Ishikawa (cell line): ENCODE data around the gene ZNF442.
A peak's percentile ranks its signal among the peaks of the same experiment; 100 is the strongest.

Experiments
- CEBPB ChIP-seq: IDR thresholded peaks from 2 replicates; pipeline ENCODE4 v1.6.1; 2012
- CREB1 ChIP-seq: IDR thresholded peaks from 2 replicates; pipeline ENCODE4 v1.6.1; 2012; ENCODE audit warnings: low read depth
- EGR1 ChIP-seq: IDR thresholded peaks from 2 replicates; pipeline ENCODE4 v1.6.1; 2012
- EP300 ChIP-seq: IDR thresholded peaks from 2 replicates; pipeline ENCODE4 v1.6.1; 2012; ENCODE audit warnings: borderline replicate concordance
- FOXM1 ChIP-seq: IDR thresholded peaks from 2 replicates; pipeline ENCODE4 v1.6.1; 2012; ENCODE audit warnings: low read depth, borderline replicate concordance
- NFIC ChIP-seq: IDR thresholded peaks from 2 replicates; pipeline ENCODE4 v1.6.1; 2012
- RAD21 ChIP-seq: IDR thresholded peaks from 2 replicates; pipeline ENCODE4 v1.6.1; 2012; ENCODE audit warnings: low read depth
- TAF1 ChIP-seq: IDR thresholded peaks from 2 replicates; pipeline ENCODE4 v1.6.1; 2012; ENCODE audit warnings: low read depth, mild to moderate bottlenecking
- TCF12 ChIP-seq: IDR thresholded peaks from 2 replicates; pipeline ENCODE4 v1.6.1; 2012; ENCODE audit warnings: low read depth
- TEAD4 ChIP-seq: IDR thresholded peaks from 2 replicates; pipeline ENCODE4 v1.6.1; 2012
- YY1 ChIP-seq: IDR thresholded peaks from 2 replicates; pipeline ENCODE4 v1.6.1; 2012; ENCODE audit warnings: low read depth
- ZBTB7A ChIP-seq: IDR thresholded peaks from 2 replicates; pipeline ENCODE4 v1.6.1; 2012; ENCODE audit warnings: low read depth
- TF ChIP-seq, protein P1 (sequence below): IDR thresholded peaks from 2 replicates; pipeline ENCODE4 v1.6.1; 2012
- TF ChIP-seq, protein P2 (sequence below): IDR thresholded peaks from 2 replicates; pipeline ENCODE4 v1.6.1; 2012; ENCODE audit warnings: low read depth, mild to moderate bottlenecking
- TF ChIP-seq, protein P3 (sequence below): IDR thresholded peaks from 2 replicates; pipeline ENCODE4 v1.6.1; 2012

Gene ZNF442

GRCh38 chr19:12346896-12347295 is 18.6 kb downstream of the ZNF442 start:
- TF ChIP-seq, protein P1, sequence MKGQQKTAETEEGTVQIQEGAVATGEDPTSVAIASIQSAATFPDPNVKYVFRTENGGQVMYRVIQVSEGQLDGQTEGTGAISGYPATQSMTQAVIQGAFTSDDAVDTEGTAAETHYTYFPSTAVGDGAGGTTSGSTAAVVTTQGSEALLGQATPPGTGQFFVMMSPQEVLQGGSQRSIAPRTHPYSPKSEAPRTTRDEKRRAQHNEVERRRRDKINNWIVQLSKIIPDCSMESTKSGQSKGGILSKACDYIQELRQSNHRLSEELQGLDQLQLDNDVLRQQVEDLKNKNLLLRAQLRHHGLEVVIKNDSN, result no peak
- TF ChIP-seq RAD21, result no peak
- no peak for TF ChIP-seq CREB1
- no peak for TF ChIP-seq TCF12
- TF ChIP-seq FOXM1, result no peak
- TF ChIP-seq EGR1, result no peak

GRCh38 chr19:12345197-12345596 is 20.3 kb downstream of the ZNF442 start:
- no peak for TF ChIP-seq EGR1
- TF ChIP-seq ZBTB7A, result no peak

- TF ChIP-seq TEAD4 (no peak), CEBPB (no peak), FOXM1 (peak; percentile 78), ZBTB7A (peak; percentile 45; the same call in 1 of the 2 replicates), EP300 (no peak), YY1 (no peak), TAF1 (peak; percentile 77; the same call in 1 of the 2 replicates), NFIC (0 out of 2 replicates have a peak, but pooled peaks have one; percentile 13), EGR1 (no peak), CREB1 (no peak), TCF12 (no peak), RAD21 (no peak)
- TF ChIP-seq, protein P1, result no peak
- TF ChIP-seq, protein P2, sequence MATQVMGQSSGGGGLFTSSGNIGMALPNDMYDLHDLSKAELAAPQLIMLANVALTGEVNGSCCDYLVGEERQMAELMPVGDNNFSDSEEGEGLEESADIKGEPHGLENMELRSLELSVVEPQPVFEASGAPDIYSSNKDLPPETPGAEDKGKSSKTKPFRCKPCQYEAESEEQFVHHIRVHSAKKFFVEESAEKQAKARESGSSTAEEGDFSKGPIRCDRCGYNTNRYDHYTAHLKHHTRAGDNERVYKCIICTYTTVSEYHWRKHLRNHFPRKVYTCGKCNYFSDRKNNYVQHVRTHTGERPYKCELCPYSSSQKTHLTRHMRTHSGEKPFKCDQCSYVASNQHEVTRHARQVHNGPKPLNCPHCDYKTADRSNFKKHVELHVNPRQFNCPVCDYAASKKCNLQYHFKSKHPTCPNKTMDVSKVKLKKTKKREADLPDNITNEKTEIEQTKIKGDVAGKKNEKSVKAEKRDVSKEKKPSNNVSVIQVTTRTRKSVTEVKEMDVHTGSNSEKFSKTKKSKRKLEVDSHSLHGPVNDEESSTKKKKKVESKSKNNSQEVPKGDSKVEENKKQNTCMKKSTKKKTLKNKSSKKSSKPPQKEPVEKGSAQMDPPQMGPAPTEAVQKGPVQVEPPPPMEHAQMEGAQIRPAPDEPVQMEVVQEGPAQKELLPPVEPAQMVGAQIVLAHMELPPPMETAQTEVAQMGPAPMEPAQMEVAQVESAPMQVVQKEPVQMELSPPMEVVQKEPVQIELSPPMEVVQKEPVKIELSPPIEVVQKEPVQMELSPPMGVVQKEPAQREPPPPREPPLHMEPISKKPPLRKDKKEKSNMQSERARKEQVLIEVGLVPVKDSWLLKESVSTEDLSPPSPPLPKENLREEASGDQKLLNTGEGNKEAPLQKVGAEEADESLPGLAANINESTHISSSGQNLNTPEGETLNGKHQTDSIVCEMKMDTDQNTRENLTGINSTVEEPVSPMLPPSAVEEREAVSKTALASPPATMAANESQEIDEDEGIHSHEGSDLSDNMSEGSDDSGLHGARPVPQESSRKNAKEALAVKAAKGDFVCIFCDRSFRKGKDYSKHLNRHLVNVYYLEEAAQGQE, result no peak
- TF ChIP-seq, protein P3, sequence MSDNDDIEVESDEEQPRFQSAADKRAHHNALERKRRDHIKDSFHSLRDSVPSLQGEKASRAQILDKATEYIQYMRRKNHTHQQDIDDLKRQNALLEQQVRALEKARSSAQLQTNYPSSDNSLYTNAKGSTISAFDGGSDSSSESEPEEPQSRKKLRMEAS, result peak; percentile 52; the same call in 1 of the 2 replicates
Measured at GRCh38 chr19:12333162-12334159, 32.0 kb downstream of the ZNF442 start, which contains the start of gene ZNF563. TSS of gene ZNF563 (minus strand) at chr19:12333633. CDS start at chr19:12333482, 151 bp downstream.

- no peak for TF ChIP-seq TCF12
- TF ChIP-seq CREB1, result no peak
- no peak for TF ChIP-seq TEAD4
- TF ChIP-seq, protein P2, result no peak
Measured at GRCh38 chr19:12331211-12331941, 34.1 kb downstream of the ZNF442 start.

DNA sequence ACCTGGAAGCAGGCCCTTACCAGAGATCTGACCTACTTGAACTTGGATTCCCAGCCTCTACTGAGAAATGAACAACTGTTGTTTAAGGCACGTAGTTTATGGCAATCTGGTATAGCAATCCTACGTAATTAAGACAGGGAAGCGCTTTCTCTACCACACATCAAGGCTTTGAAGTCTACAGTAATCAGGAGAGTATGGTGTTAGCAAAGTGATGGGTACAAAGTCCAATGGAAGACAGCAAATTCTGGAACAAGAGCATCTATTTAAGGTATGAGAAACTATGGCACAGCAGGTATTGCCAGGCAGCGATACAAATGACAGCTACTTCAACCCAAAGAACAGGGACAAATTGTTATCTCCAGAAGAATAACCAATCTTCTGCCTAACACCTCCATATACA is 35.1 kb downstream of the ZNF442 start:
- TF ChIP-seq YY1 (no peak), TAF1 (no peak), RAD21 (no peak), FOXM1 (no peak), TEAD4 (no peak)
- TF ChIP-seq, protein P3, result no peak

GRCh38 chr19:12325690-12326089 is 39.8 kb downstream of the ZNF442 start:
- TF ChIP-seq YY1 (no peak), CREB1 (no peak), TAF1 (no peak), TEAD4 (no peak), RAD21 (no peak), FOXM1 (no peak), TCF12 (no peak)
- TF ChIP-seq, protein P2, result no peak
